ENCODE results near the gene TBCC.

Gene TBCC

GRCh38 chr6:42745640-42746462 lies at the start of gene TBCC:
Gene TBCC, minus strand, starts transcription at chr6:42746103. Its CDS starts 30 bp downstream, at chr6:42746073.
- DNase-seq: peak; percentile 90 to 99 (median 98)
- intact Hi-C loops (cut with DNase I): loop anchor here (2.0 kb wide), 1 partner anchor 37 kb away; the partner anchor contains the start of gene BICRAL

- intact Hi-C loops (cut with DNase I): no loop called here
- no peak for DNase-seq
Observed at GRCh38 chr6:42795651-42796050, 49.7 kb upstream of the TBCC start.

- intact Hi-C loops (cut with DNase I): no loop called here
- DNase-seq: no peak
Observed at GRCh38 chr6:42791706-42792320, 45.9 kb upstream of the TBCC start.

GRCh38 chr6:42790549-42791181 lies 44.8 kb upstream of the TBCC start:
- DNase-seq: peak in 6 of 42 donors; percentile 11 to 23 (median 16)
- intact Hi-C loops (cut with DNase I): no loop called here

GRCh38 chr6:42788671-42789070 lies 42.8 kb upstream of the TBCC start:
- intact Hi-C loops (cut with DNase I): loop anchor here (10.0 kb wide), 1 partner anchor 64 kb away; the partner anchor contains the start of gene PRPH2
- DNase-seq: no peak

GRCh38 chr6:42787063-42787472 lies 41.2 kb upstream of the TBCC start:
- intact Hi-C loops (cut with DNase I): loop anchor here (10.0 kb wide), 1 partner anchor 62 kb away; the partner anchor contains the start of gene PRPH2
- no peak for DNase-seq

GRCh38 chr6:42786525-42786985 lies 40.7 kb upstream of the TBCC start:
- DNase-seq: no peak
- intact Hi-C loops (cut with DNase I): loop anchor here (10.0 kb wide), 1 partner anchor 62 kb away; the partner anchor contains the start of gene PRPH2

GRCh38 chr6:42784717-42785498 lies 39.0 kb upstream of the TBCC start:
- intact Hi-C loops (cut with DNase I): loop anchor here (5.0 to 10.0 kb wide), 2 partner anchors 60 to 92 kb away; partner anchors contain the start of genes PRPH2 and RPL7L1
- DNase-seq: peak in 6 of 42 donors; percentile 18 to 50 (median 34)

- DNase-seq: peak in 2 of 42 donors; percentile 34 to 66
- intact Hi-C loops (cut with DNase I): loop anchor here (2.0 to 10.0 kb wide), 3 partner anchors 37 to 93 kb away; partner anchors contain the start of genes PRPH2, RPL7L1 and TBCC
Observed at GRCh38 chr6:42783876-42784642, 38.2 kb upstream of the TBCC start.

GRCh38 chr6:42783177-42783875 lies 37.4 kb upstream of the TBCC start:
- intact Hi-C loops (cut with DNase I): loop anchor here (2.0 to 10.0 kb wide), 3 partner anchors 37 to 94 kb away; partner anchors contain the start of genes PRPH2, RPL7L1 and TBCC
- peak; percentile 44 to 90 (median 78) for DNase-seq

GRCh38 chr6:42782689-42783176 lies 36.8 kb upstream of the TBCC start:
- DNase-seq: peak; percentile 56 to 95 (median 84)
- intact Hi-C loops (cut with DNase I): loop anchor here (2.0 to 10.0 kb wide), 3 partner anchors 36 to 95 kb away; partner anchors contain the start of genes PRPH2, RPL7L1 and TBCC

GRCh38 chr6:42781796-42782688 lies 36.1 kb upstream of the TBCC start, which contains the start of gene BICRAL:
Gene BICRAL, plus strand, starts transcription at chr6:42782052. Its CDS starts 39,971 bp downstream, at chr6:42822023.
- peak in 41 of 42 donors; percentile 2 to 77 (median 42) for DNase-seq
- intact Hi-C loops (cut with DNase I): loop anchor here (2.0 to 10.0 kb wide), 3 partner anchors 35 to 95 kb away; partner anchors contain the start of genes PRPH2, RPL7L1 and TBCC

GRCh38 chr6:42781546-42781795 lies 35.6 kb upstream of the TBCC start:
- no peak for DNase-seq
- intact Hi-C loops (cut with DNase I): loop anchor here (5.0 to 10.0 kb wide), 2 partner anchors 57 to 96 kb away; partner anchors contain the start of genes PRPH2 and RPL7L1

GRCh38 chr6:42779521-42779920 lies 33.6 kb upstream of the TBCC start:
- intact Hi-C loops (cut with DNase I): no loop called here
- no peak for DNase-seq

- intact Hi-C loops (cut with DNase I): no loop called here
- DNase-seq: peak in 2 of 42 donors; percentile 18 to 29
Observed at GRCh38 chr6:42778122-42778521, 32.2 kb upstream of the TBCC start.
